HCT116 (cell line): ENCODE results near the gene CDH5.

ENCODE experiments used
- EZH2 ChIP-seq: fragments of 200-600 bp; sonication (generic); IDR thresholded peaks from 2 replicates; pipeline ENCODE4 v1.6.1; 2017; ENCODE audit warnings: antibody characterized with exemption, mixed run types
- EZH2phosphoT487 ChIP-seq: fragments of 200-600 bp; IDR thresholded peaks from 2 replicates; pipeline ENCODE4 v1.6.1; 2018; ENCODE audit warnings: antibody characterized with exemption, borderline replicate concordance
- POLR2A ChIP-seq: IDR thresholded peaks from 2 replicates; pipeline ENCODE4 v1.7.0; 2011; ENCODE audit warnings: borderline replicate concordance; ENCODE audit not compliant: insufficient read depth, insufficient read length; ENCODE audit errors: extremely low read depth
- POLR2AphosphoS5 ChIP-seq: IDR thresholded peaks from 2 replicates; pipeline ENCODE4 v1.6.1; 2011; ENCODE audit warnings: mild to moderate bottlenecking, low read depth, low read length, moderate library complexity
- RAD21 ChIP-seq: IDR thresholded peaks from 2 replicates; pipeline ENCODE4 v1.6.1; 2012; ENCODE audit warnings: low read depth, mild to moderate bottlenecking
- SP1 ChIP-seq: IDR thresholded peaks from 2 replicates; pipeline ENCODE4 v1.6.1; 2012; ENCODE audit warnings: low read depth
- SRF ChIP-seq: IDR thresholded peaks from 2 replicates; pipeline ENCODE4 v1.6.1; 2012; ENCODE audit warnings: low read depth
- TF ChIP-seq, protein P1 (sequence below), 3 experiments: fragments of 200-600 bp in 1 of 3; sonication (generic) in 1 of 3; IDR thresholded peaks in 2 of 3; conservative IDR thresholded peaks in 1 of 3; 2 replicates each; pipeline ENCODE4 v1.5.1; 2012 to 2017; ENCODE audit warnings: low read depth in 2 of 3, low read length in 2 of 3, antibody characterized with exemption in 1 of 3, borderline replicate concordance in 1 of 3, control low read depth in 1 of 3, mild to moderate bottlenecking in 1 of 3, mixed read lengths in 1 of 3, mixed run types in 1 of 3, moderate library complexity in 1 of 3; ENCODE audit not compliant: insufficient read depth in 1 of 3
- TF ChIP-seq, protein P2 (sequence below): IDR thresholded peaks from 2 replicates; pipeline ENCODE4 v1.6.1; 2012
- TF ChIP-seq, protein P3 (sequence below): IDR thresholded peaks from 2 replicates; pipeline ENCODE4 v1.6.1; 2011; ENCODE audit warnings: mild to moderate bottlenecking, low read length, moderate library complexity; ENCODE audit not compliant: insufficient replicate concordance; ENCODE audit errors: extremely low read depth

DNA sequence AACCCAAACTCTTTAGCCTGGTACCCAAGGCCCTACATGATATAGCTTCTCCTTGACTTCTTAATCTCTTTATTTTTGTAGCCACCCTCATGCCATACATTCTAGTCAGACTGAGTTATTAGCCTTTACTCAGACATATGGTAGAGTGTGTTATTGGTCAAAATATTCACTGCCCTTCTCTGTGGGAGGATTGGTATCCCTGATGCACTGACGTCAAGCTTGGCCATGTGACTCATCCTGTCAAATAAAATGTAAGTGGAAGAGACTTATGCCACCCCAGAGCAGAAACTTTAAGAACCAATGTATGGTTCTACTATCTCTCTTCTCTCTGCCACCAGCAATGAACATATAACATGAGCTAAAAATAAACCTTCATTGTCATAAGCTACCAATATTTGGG lies 48.4 kb downstream of the CDH5 start:
- TF ChIP-seq, protein P1, sequence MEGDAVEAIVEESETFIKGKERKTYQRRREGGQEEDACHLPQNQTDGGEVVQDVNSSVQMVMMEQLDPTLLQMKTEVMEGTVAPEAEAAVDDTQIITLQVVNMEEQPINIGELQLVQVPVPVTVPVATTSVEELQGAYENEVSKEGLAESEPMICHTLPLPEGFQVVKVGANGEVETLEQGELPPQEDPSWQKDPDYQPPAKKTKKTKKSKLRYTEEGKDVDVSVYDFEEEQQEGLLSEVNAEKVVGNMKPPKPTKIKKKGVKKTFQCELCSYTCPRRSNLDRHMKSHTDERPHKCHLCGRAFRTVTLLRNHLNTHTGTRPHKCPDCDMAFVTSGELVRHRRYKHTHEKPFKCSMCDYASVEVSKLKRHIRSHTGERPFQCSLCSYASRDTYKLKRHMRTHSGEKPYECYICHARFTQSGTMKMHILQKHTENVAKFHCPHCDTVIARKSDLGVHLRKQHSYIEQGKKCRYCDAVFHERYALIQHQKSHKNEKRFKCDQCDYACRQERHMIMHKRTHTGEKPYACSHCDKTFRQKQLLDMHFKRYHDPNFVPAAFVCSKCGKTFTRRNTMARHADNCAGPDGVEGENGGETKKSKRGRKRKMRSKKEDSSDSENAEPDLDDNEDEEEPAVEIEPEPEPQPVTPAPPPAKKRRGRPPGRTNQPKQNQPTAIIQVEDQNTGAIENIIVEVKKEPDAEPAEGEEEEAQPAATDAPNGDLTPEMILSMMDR (IDR thresholded peaks at IDR 0.05 in 2 of 3, conservative IDR thresholded peaks at IDR 0.05 in 1 of 3; ENCODE audit: borderline replicate concordance in 1 of 3, insufficient read depth in 1 of 3, low read depth in 2 of 3, low read length in 2 of 3), result no peak
- TF ChIP-seq SRF (no peak), RAD21 (no peak), POLR2A (no peak), EZH2 (no peak), EZH2phosphoT487 (no peak), POLR2AphosphoS5 (no peak), SP1 (no peak)
- TF ChIP-seq, protein P2, sequence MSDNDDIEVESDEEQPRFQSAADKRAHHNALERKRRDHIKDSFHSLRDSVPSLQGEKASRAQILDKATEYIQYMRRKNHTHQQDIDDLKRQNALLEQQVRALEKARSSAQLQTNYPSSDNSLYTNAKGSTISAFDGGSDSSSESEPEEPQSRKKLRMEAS, result no peak
- TF ChIP-seq, protein P3, sequence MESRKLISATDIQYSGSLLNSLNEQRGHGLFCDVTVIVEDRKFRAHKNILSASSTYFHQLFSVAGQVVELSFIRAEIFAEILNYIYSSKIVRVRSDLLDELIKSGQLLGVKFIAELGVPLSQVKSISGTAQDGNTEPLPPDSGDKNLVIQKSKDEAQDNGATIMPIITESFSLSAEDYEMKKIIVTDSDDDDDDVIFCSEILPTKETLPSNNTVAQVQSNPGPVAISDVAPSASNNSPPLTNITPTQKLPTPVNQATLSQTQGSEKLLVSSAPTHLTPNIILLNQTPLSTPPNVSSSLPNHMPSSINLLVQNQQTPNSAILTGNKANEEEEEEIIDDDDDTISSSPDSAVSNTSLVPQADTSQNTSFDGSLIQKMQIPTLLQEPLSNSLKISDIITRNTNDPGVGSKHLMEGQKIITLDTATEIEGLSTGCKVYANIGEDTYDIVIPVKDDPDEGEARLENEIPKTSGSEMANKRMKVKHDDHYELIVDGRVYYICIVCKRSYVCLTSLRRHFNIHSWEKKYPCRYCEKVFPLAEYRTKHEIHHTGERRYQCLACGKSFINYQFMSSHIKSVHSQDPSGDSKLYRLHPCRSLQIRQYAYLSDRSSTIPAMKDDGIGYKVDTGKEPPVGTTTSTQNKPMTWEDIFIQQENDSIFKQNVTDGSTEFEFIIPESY, result no peak
